Hematopoietic multipotent progenitor cell treated with erythropoietin and hydrocortisone succinate and interleukin-3 and kit ligand, for 17 days (in vitro differentiated cells): ENCODE measurements around the gene STAT5B.
A peak's percentile ranks its signal among the peaks of the same experiment; 100 is the strongest.
"Not testable (repeated sequence)": the region's sequence is repeated elsewhere in the genome, so short reads cannot be mapped to it uniquely, and the experiment has no call there.

ENCODE experiments used
- DNase-seq: peaks from one replicate; pipeline ENCODE4 v3.0.0-alpha.2; 2015; ENCODE audit warnings: low spot score

The STAT5B gene

DNA sequence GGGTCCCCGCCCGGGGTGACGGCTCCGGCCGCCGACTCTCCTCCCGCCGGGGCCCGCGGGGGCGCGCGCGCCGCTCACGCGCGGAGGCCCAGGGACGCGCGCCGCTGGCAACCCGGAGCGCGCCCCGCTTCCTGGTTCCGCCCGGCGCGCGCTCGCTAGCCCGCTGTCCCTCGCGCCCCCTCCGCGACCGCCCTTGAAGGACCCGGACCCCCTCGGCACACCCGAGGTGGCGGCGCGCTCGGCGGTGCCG is at the start of gene STAT5B:
Gene STAT5B, minus strand, starts transcription at position 33 of the 250 bp plus-strand sequence. CDS start 44,264 bp downstream, outside the sequence.
- peak; percentile 75 for DNase-seq

GRCh38 chr17:42325026-42325425 is 48.8 kb upstream of the STAT5B start:
- no peak for DNase-seq

DNA sequence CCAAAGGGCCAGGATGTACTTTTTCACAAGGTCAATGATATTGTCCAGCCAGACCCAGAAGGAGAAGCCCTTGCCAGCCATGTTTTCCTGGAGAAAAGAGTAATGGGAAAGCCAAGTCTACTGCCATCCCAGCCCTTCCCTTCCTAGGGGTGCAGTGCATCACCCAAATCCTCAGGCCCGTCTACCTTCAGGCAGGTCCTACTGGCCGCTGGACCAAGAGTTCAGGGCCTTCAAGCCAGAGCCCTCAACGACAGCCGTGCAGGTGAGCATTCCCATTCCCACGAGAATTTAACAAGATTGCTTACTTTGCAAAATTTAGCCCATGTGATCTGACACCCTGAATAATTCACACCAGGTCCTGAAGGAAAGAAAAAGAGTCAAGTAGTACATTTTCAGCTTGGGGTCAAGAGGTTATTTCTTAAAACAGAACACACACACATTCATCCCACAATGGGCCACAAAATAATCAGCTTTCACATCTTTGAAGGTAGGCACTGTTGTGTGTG is 47.1 kb upstream of the STAT5B start:
- DNase-seq, result no peak

GRCh38 chr17:42322382-42323267 is 46.4 kb upstream of the STAT5B start:
- peak; percentile 96 for DNase-seq

GRCh38 chr17:42321555-42321954 is 45.4 kb upstream of the STAT5B start:
- no peak for DNase-seq

DNA sequence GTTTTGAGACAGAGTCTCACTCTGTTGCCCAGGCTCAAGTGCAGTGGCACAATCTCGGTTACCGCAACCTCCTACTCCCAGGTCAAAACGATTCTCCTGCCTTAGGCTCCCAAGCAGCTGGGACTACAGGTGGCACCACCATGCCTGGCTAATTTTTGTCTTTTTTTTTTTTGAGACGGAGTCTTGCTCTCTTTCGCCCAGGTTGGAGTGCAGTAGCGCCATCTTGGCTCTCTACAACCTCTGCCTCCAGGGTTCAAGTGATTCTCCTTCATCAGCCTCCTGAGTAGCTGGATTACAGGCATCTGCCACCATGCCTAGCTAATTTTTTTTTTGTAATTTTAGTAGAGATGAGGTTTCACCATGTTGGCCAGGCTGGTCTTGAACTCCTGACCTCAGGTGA is 41.8 kb upstream of the STAT5B start:
- DNase-seq, result not testable (repeated sequence)

DNA sequence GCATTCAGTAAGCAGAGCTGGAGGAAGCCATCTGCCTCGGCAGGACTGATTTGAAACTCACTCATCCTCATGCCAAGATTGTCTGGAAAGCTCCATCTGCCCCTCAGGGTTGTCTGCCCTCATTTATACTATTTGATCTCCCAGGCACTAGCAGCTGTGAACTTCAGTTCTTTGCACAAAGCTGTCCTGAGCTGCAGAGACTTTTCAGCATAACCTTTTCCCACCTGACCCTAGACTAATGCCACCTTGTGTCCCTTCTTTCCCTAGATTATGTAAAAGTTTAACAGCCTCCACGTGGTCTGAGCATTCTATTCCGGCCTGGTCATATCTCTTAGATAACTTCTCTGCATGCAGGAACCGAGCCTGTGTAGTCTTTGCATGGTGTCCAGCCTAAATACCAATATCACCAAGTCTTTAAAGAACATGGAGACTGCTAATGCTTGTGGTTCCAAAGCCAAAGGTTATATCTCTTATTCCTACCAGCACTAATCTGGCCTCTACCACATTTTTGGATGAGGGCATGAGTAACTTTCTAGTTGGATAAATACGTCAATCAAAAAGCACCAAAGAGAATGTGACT is 41.2 kb upstream of the STAT5B start:
- DNase-seq, result no peak

- no peak for DNase-seq
Measured at GRCh38 chr17:42316755-42317154, 40.6 kb upstream of the STAT5B start.

GRCh38 chr17:42315402-42316156 is 39.4 kb upstream of the STAT5B start:
- no peak for DNase-seq

- DNase-seq, result peak; percentile 37
Measured at GRCh38 chr17:42313773-42314566, 37.8 kb upstream of the STAT5B start.

GRCh38 chr17:42313389-42313772 is 37.2 kb upstream of the STAT5B start:
- no peak for DNase-seq

GRCh38 chr17:42312285-42313130 is 36.3 kb upstream of the STAT5B start:
- DNase-seq, result peak; percentile 84

DNA sequence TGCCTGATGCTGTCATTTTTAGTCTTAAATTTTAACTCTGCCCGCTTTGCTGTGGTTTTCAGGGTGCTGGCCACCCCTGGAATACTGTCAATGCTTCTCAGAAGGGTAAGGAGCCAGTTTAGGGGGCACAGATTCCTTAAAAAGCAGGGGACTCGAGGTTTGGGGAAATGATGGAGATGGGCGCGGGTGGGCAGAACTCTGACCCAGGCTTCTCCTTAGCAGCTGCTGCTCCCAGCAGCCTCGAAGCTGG is 35.8 kb upstream of the STAT5B start:
- DNase-seq, result no peak

DNA sequence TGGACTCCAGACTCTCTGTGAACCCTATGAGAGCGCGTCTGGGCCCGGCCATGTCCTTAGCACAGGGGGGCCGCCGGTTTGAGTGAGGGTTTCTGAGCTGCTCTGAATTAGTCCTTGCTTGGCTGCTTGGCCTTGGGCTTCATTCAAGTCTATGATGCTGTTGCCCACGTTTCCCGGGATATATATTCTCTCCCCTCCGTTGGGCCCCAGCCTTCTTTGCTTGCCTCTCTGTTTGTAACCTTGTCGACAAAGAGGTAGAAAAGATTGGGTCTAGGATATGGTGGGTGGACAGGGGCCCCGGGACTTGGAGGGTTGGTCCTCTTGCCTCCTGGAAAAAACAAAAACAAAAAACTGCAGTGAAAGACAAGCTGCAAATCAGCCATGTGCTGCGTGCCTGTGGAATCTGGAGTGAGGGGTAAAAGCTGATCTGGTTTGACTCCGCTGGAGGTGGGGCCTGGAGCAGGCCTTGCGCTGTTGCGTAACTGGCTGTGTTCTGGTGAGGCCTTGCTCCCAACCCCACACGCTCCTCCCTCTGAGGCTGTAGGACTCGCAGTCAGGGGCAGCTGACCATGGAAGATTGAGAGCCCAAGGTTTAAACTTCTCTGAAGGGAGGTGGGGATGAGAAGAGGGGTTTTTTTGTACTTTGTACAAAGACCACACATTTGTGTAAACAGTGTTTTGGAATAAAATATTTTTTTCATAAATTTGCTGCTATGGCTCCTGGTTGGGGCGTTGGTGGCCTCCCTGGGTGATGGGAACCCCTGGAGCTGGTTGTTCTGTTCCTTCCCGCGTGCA is 35.2 kb upstream of the STAT5B start:
- DNase-seq, result peak; percentile 76

DNA sequence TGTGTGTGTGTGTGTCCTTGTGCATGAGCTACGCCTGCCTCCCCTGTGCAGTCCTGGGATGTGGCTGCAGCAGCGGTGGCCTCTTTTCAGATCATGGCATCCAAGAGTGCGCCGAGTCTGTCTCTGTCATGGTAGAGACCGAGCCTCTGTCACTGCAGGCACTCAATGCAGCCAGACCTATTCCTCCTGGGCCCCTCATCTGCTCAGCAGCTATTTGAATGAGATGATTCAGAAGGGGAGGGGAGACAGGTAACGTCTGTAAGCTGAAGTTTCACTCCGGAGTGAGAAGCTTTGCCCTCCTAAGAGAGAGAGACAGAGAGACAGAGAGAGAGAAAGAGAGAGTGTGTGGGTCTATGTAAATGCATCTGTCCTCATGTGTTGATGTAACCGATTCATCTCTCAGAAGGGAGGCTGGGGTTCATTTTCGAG is 34.6 kb upstream of the STAT5B start:
- DNase-seq, result no peak

- no peak for DNase-seq
Measured at GRCh38 chr17:42309986-42310786, 34.0 kb upstream of the STAT5B start.

DNA sequence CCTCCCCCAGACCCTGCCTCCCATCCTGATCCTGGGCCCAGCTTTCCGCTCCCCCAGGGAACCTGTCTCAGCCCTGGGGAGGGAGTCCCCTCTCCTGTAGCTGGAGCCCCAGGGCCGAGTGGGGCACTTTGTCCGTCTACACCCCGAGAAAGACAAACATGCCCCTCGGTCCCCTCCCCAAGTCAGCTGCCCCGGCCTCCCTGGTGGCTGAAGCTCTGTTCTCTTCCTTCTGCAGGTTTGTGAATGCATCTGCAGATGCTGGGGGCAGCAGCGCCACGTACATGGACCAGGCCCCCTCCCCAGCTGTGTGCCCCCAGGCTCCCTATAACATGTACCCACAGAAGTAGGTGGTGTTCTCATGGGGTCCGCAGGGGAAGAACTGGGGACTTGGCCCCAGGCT is 33.0 kb upstream of the STAT5B start:
- DNase-seq, result no peak

- DNase-seq, result no peak
Measured at GRCh38 chr17:42308446-42308845, 32.3 kb upstream of the STAT5B start.

- no peak for DNase-seq
Measured at GRCh38 chr17:42307362-42307927, 31.3 kb upstream of the STAT5B start.

DNA sequence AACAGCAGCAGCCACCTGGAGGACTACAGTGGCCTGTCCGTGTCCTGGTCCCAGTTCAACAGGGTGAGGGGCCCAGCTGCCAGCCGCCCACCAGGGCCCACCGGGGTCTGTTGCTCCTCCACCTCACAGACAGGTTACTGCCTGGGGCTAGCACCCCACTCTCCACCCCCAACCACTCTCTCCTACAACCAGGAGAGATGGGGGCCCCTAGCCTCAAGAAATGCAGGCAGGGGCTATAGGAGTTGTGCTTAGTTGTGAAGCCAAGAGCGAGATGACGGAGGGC is 30.1 kb upstream of the STAT5B start:
- no peak for DNase-seq
